HepG2 (cell line): Measurements from ENCODE around the gene TUBA8. TPM values are rescaled to one million over a fixed set of nuclear protein-coding genes. Genes with fewer than 3 reads are reported as not detected.

ENCODE experiments used
- AKNA ChIP-seq: sonication (generic); formaldehyde crosslinking; IDR thresholded peaks from 2 replicates; pipeline ENCODE4 v1.4.0; 2020; ENCODE audit warnings: missing genetic modification reagents, borderline replicate concordance
- FOXO1 ChIP-seq: sonication (generic); formaldehyde crosslinking; IDR thresholded peaks from 2 replicates; pipeline ENCODE4 v1.4.0; 2020; ENCODE audit warnings: missing genetic modification reagents
- GABPA ChIP-seq, 2 experiments: IDR thresholded peaks; 2 replicates each; pipeline ENCODE4 v1.6.1; 2011 to 2016; ENCODE audit warnings: low read depth in 2 of 2, low read length in 1 of 2, missing biosample characterization in 1 of 2, missing genetic modification characterization in 1 of 2
- HNRNPK ChIP-seq: fragments of 200-400 bp; formaldehyde crosslinking; IDR thresholded peaks from 2 replicates; pipeline ENCODE4 v1.6.1; 2018; ENCODE audit warnings: low read length, low read depth, moderate library complexity, mild to moderate bottlenecking; ENCODE audit not compliant: poor library complexity, severe bottlenecking
- HOXD1 ChIP-seq: sonication (generic); formaldehyde crosslinking; IDR thresholded peaks from 2 replicates; pipeline ENCODE4 v1.5.0; 2020; ENCODE audit warnings: missing genetic modification reagents
- JUNB ChIP-seq: sonication (generic); formaldehyde crosslinking; IDR thresholded peaks from 2 replicates; pipeline ENCODE4 v1.8.0; 2022; ENCODE audit warnings: missing genetic modification reagents, mild to moderate bottlenecking, borderline replicate concordance
- KAT8 ChIP-seq: IDR thresholded peaks from 2 replicates; pipeline ENCODE4 v1.6.1; 2016; ENCODE audit warnings: missing genetic modification reagents, missing compliant biosample characterization
- SP1 ChIP-seq, 2 experiments: fragments of 450-650 bp in 1 of 2; sonication (generic) in 1 of 2; formaldehyde crosslinking in 1 of 2; IDR thresholded peaks; 2 replicates each; pipeline versions ENCODE4 v1.4.0 to v1.6.1; 2016 to 2020; ENCODE audit warnings: missing genetic modification reagents in 1 of 2
- ZBTB25 ChIP-seq: IDR thresholded peaks from 2 replicates; pipeline ENCODE4 v1.6.1; 2018; ENCODE audit warnings: missing genetic modification reagents
- ZNF569 ChIP-seq: sonication (generic); formaldehyde crosslinking; IDR thresholded peaks from 2 replicates; pipeline ENCODE4 v1.5.0; 2020; ENCODE audit warnings: mild to moderate bottlenecking, missing genetic modification reagents, moderate library complexity, borderline replicate concordance
- polyA plus RNA-seq, 8 experiments: library from polyadenylated mRNA; depleted of rRNA in 3 of 8; stranded (reverse) in 7 of 8; unstranded in 1 of 8; fragments of >200 nt; fragmentation: Illumina TruSeq in 4 of 8; extraction: Trizol in 4 of 8; gene quantifications; 2 replicates each; pipeline versions ENCODE4 v1.2.1 to v1.2.3, GENCODE V29; 2011 to 2016; ENCODE audit warnings: low read depth in 4 of 8, missing spikeins in 1 of 8, mixed read lengths in 1 of 8; ENCODE audit not compliant: insufficient read depth in 1 of 8
- total RNA-seq, 5 experiments: library from RNA; depleted of rRNA; stranded (reverse); fragments of >200 nt; fragmentation: Illumina TruSeq; extraction: Trizol; gene quantifications; 2 replicates each; pipeline ENCODE4 v1.2.3, GENCODE V29; 2016; ENCODE audit warnings: low read depth in 1 of 5
- TF ChIP-seq, protein P1 (sequence below): sonication (generic); formaldehyde crosslinking; IDR thresholded peaks from 2 replicates; pipeline ENCODE4 v1.8.0; 2022; ENCODE audit warnings: mild to moderate bottlenecking, missing genetic modification reagents, borderline replicate concordance
- TF ChIP-seq, protein P2 (sequence below): sonication (generic); formaldehyde crosslinking; IDR thresholded peaks from 2 replicates; pipeline ENCODE4 v1.5.0; 2020; ENCODE audit warnings: mild to moderate bottlenecking, missing genetic modification reagents, borderline replicate concordance

Gene TUBA8
- total and polyA plus RNA-seq, 2 of the 13 experiments (the other 11 are each of a cell fraction or from before 2014, with no cell fraction given) = 0.35 to 0.69 TPM

DNA sequence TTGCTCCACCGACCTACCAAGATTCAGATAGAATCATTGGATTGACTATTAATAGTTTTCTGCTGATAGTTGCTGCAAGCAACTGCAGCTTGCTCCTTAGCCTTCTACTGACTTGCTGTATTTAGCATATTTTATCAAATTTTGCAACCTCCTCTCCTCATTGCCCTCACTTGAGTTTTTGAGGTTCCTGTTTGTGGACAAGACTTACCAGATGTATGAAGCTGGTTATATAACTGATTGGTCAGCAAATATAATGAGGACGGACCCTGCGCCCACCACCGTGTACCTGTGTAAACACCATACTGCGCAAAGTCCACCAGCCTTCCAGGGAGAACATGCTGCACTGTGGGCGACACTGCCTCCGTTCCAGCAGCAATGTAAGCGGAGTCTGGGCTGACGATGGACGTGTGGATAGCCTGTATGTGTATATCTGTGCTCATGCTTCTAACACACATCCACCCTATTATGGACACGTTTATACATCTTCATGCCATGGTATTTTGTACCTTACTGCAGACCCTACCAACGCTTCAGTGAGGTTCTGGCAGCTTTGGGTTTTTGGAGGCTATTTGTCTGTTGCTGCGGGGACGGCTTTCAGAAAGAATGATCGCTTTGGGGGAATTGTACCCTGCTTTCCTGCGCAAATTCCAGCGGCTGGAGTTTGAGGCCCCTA is 37.8 kb downstream of the TUBA8 start (continued):
- TF ChIP-seq, protein P1, sequence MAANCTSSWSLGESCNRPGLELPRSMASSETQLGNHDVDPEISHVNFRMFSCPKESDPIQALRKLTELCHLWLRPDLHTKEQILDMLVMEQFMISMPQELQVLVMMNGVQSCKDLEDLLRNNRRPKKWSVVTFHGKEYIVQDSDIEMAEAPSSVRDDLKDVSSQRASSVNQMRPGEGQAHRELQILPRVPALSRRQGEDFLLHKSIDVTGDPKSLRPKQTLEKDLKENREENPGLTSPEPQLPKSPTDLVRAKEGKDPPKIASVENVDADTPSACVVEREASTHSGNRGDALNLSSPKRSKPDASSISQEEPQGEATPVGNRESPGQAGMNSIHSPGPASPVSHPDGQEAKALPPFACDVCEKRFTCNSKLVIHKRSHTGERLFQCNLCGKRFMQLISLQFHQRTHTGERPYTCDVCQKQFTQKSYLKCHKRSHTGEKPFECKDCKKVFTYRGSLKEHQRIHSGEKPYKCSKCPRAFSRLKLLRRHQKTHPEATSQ = peak; percentile 92
- TF ChIP-seq GABPA (IDR thresholded peaks at IDR 0.05; ENCODE audit: low read depth, low read length) (no peak), GABPA (CRISPR knock-in tag; IDR thresholded peaks at IDR 0.05; ENCODE audit: low read depth) (no peak), HNRNPK (no peak), HOXD1 (peak; percentile 73; the same call in 1 of the 2 replicates), KAT8 (CRISPR knock-in tag) (peak; percentile 72), SP1 (IDR thresholded peaks at IDR 0.05) (no peak), SP1 (CRISPR knock-in tag; IDR thresholded peaks at IDR 0.05) (no peak), ZBTB25 (CRISPR knock-in tag) (peak; percentile 67; the same call in 1 of the 2 replicates), ZNF569 (no peak), JUNB (CRISPR knock-in tag) (peak; percentile 64), AKNA (CRISPR knock-in tag) (no peak), FOXO1 (CRISPR knock-in tag) (peak; percentile 97)
- TF ChIP-seq, protein P2, sequence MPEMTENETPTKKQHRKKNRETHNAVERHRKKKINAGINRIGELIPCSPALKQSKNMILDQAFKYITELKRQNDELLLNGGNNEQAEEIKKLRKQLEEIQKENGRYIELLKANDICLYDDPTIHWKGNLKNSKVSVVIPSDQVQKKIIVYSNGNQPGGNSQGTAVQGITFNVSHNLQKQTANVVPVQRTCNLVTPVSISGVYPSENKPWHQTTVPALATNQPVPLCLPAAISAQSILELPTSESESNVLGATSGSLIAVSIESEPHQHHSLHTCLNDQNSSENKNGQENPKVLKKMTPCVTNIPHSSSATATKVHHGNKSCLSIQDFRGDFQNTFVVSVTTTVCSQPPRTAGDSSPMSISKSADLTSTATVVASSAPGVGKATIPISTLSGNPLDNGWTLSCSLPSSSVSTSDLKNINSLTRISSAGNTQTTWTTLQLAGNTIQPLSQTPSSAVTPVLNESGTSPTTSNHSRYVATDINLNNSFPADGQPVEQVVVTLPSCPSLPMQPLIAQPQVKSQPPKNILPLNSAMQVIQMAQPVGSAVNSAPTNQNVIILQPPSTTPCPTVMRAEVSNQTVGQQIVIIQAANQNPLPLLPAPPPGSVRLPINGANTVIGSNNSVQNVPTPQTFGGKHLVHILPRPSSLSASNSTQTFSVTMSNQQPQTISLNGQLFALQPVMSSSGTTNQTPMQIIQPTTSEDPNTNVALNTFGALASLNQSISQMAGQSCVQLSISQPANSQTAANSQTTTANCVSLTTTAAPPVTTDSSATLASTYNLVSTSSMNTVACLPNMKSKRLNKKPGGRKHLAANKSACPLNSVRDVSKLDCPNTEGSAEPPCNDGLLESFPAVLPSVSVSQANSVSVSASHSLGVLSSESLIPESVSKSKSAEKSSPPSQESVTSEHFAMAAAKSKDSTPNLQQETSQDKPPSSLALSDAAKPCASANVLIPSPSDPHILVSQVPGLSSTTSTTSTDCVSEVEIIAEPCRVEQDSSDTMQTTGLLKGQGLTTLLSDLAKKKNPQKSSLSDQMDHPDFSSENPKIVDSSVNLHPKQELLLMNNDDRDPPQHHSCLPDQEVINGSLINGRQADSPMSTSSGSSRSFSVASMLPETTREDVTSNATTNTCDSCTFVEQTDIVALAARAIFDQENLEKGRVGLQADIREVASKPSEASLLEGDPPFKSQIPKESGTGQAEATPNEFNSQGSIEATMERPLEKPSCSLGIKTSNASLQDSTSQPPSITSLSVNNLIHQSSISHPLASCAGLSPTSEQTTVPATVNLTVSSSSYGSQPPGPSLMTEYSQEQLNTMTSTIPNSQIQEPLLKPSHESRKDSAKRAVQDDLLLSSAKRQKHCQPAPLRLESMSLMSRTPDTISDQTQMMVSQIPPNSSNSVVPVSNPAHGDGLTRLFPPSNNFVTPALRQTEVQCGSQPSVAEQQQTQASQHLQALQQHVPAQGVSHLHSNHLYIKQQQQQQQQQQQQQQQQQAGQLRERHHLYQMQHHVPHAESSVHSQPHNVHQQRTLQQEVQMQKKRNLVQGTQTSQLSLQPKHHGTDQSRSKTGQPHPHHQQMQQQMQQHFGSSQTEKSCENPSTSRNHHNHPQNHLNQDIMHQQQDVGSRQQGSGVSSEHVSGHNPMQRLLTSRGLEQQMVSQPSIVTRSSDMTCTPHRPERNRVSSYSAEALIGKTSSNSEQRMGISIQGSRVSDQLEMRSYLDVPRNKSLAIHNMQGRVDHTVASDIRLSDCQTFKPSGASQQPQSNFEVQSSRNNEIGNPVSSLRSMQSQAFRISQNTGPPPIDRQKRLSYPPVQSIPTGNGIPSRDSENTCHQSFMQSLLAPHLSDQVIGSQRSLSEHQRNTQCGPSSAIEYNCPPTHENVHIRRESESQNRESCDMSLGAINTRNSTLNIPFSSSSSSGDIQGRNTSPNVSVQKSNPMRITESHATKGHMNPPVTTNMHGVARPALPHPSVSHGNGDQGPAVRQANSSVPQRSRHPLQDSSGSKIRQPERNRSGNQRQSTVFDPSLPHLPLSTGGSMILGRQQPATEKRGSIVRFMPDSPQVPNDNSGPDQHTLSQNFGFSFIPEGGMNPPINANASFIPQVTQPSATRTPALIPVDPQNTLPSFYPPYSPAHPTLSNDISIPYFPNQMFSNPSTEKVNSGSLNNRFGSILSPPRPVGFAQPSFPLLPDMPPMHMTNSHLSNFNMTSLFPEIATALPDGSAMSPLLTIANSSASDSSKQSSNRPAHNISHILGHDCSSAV (CRISPR knock-in tag) = no peak
